Measurements from ENCODE around the gene FBLN2.

FBLN2 gene

DNA sequence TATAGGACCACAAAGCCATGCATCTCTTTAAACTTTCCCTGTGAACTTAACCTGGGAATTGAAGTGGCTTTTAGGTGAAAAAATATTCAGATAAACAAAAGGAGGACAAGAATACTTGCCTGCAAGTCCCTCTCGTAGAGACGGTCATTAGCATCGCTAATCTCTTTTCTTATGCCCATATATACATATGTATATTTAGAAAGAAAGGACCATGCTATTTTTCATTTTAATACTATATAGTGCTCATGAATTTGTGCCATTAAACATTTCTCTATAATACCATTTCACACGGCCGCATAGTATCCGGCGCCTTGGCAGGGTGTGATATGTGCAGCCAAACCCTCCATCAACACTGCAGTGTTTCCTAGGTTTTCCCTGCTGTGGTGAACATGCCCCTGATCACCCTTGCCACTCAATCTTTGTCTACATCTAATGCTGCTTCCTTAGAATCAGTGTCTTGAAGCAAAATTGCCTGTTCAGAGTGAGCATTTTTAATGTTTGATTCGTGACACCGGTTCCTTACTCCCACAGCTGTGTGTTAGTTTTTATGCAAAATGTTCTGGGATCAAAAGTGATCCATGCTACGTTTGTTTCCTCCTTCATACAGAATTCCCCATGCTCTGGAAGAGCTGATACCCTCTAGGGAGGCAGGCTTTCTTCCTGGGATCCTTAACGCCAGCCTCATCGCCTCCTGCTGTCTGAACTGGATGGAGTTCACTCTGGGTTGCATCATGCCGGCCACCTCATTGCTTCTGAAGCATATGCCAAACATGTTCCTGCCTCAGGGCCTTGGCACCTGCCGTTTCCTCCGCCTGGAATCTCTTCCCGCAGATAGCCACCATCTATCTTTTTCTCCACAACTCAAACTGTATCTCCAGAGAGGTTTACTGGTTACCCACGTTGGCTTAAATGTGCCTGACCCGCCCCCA is 118.1 kb downstream of the FBLN2 start:
- Mint-ChIP-seq H3K36me3 (ENCODE audit: insufficient read depth) (no peaks in the 10 kb centered on the region), H3K27me3 (peaks cover 37% of the 10 kb centered on the region), H3K4me3 (no peak overlapping the region), H3K27ac (ENCODE audit: low read depth) (no peak overlapping the region), H3K9me3 (no peaks in the 10 kb centered on the region), H3K4me1 (no peaks in the 10 kb centered on the region)
- ATAC-seq (replicated peaks; ENCODE audit: extremely low read depth, poor library complexity, severe bottlenecking) (no peak), DNase-seq (ENCODE audit: low spot score in 2 of 2) (no peak)

DNA sequence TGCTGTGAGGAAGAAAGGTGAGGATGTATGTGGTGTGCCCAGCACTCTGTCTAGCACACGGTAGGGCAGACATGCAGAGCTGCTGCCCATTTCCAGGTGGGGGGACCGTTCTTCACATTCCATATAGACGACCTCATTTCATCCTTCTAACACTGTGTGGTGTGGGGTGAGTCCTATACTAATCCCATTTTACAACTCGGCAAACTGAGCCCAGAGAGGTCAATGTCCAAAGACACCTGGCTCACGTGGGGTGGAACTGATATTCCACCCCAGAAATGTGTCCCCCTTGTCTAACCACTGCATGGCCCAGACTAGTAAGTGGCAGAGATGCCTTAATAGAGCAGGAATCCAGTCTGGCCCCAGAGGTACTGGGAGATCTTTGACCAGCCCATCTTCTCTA is 119.2 kb downstream of the FBLN2 start:
- Mint-ChIP-seq H3K4me1 (no peaks in the 10 kb centered on the region), H3K36me3 (ENCODE audit: insufficient read depth) (no peaks in the 10 kb centered on the region), H3K9me3 (no peaks in the 10 kb centered on the region), H3K27ac (ENCODE audit: low read depth) (no peak overlapping the region), H3K4me3 (no peak overlapping the region), H3K27me3 (peaks cover 37% of the 10 kb centered on the region)
- ATAC-seq (replicated peaks; ENCODE audit: extremely low read depth, poor library complexity, severe bottlenecking) (no peak), DNase-seq (ENCODE audit: low spot score in 2 of 2) (no peak)

DNA sequence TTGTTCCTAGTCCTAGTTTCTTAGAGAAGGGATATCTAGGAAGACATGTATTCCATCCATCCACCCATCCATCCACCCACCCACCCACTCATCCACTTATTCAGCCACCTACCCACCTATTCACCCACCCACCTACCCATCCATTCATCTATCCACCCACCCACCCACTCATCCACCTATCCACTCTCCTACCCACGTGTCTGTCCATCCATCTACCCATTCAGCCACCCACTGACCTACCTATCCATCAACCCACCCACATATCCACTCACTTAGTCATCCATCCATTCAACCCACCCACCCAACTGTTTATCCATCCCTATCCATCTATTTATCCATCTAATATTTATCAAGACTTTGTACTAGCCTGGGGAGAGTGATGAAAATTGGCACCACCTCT is 120.5 kb downstream of the FBLN2 start:
- Mint-ChIP-seq H3K36me3 (ENCODE audit: insufficient read depth) (no peaks in the 10 kb centered on the region), H3K27ac (ENCODE audit: low read depth) (no peak overlapping the region), H3K4me1 (no peaks in the 10 kb centered on the region), H3K9me3 (no peaks in the 10 kb centered on the region), H3K4me3 (no peak overlapping the region), H3K27me3 (peaks cover 41% of the 10 kb centered on the region)
- ATAC-seq (replicated peaks; ENCODE audit: extremely low read depth, poor library complexity, severe bottlenecking) (no peak), DNase-seq (ENCODE audit: low spot score in 2 of 2) (no peak)

DNA sequence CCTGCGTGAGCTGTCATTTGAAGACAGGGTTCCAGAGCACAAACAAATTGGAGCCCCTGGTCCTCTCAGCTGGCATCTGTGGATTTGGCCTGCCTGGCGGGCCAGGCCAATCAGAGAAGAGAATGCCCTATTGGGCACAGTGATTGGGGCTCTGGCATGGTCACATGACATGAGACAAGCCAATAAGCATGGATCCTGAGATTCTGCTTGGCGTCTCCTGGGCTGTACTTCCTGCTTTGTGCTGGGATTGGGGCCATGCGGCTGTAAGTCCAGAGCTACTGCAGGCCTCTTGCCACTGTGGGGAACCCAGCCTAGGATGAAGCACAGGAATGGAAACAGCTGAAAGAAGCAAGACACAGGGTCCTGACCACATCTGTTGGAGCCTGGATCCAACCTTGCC is 121.4 kb downstream of the FBLN2 start:
- Mint-ChIP-seq H3K27me3 (peaks cover 49% of the 10 kb centered on the region), H3K4me3 (no peak overlapping the region), H3K27ac (ENCODE audit: low read depth) (no peak overlapping the region), H3K4me1 (no peaks in the 10 kb centered on the region), H3K36me3 (ENCODE audit: insufficient read depth) (no peaks in the 10 kb centered on the region), H3K9me3 (no peaks in the 10 kb centered on the region)
- ATAC-seq (replicated peaks; ENCODE audit: extremely low read depth, poor library complexity, severe bottlenecking) (no peak), DNase-seq (ENCODE audit: low spot score in 2 of 2) (no peak)

DNA sequence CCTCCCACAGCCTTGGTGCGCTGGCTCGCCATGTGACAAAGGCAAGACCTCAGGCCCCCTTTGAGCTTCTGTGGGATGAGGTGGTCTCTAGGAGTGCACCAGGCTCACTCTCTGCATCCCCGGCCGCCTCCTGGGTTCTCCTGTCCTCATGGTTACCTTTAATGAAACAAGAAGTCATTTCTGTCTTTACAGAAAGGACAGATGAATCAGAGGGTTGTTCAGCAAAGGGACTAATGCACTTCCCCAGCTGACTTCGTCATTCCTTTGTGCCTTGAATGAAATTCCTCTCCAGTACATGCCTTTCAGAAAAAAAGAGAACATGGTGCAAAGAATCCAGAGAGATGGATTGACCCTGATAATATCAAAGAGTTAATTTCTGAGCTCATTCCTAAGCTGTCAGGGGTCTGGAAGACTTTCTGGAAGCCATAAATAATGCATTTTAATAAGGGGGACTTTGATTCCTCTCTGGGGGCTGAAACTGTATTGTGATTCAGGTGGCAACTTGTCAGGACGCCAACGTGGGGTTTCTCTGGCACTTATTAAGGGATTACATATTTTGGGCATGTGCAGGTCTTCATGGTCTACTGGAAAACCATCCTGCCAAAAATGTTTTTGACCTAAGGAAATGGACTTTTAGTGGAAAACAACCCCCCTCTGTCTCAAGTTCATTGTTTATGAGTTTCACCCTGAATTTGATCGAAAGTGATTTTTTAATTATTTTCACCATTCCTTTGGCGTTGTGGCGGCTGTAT is 122.7 kb downstream of the FBLN2 start:
- Mint-ChIP-seq H3K36me3 (ENCODE audit: insufficient read depth) (no peaks in the 10 kb centered on the region), H3K4me3 (no peak overlapping the region), H3K9me3 (no peaks in the 10 kb centered on the region), H3K4me1 (no peaks in the 10 kb centered on the region), H3K27me3 (peaks cover 60% of the 10 kb centered on the region), H3K27ac (ENCODE audit: low read depth) (no peak overlapping the region)
- ATAC-seq (replicated peaks; ENCODE audit: extremely low read depth, poor library complexity, severe bottlenecking) (no peak), DNase-seq (ENCODE audit: low spot score in 2 of 2) (no peak)

DNA sequence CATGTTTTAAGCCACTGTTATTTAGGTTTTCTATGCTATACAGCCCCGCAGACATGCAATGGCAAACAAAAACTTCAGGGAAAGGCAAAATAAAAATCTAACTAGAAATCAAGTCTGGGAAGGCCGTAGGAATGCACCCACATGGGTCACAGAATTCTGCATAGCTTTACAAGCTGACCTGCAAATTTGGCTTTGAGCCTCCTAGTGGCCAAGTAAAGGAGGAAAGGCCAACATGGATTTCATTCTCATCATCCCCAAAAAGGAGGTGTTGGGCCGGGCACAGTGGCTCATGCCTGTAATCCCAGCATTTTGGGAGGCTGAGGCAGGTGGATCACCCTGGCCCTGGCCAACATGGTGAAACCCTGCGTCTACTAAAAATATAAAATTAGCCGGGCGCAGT is 124.3 kb downstream of the FBLN2 start:
- DNase-seq (ENCODE audit: low spot score in 2 of 2) (no peak), ATAC-seq (replicated peaks; ENCODE audit: extremely low read depth, poor library complexity, severe bottlenecking) (no peak)
- H3K27ac Mint-ChIP-seq (ENCODE audit: low read depth), result no peak overlapping the region
- H3K36me3 Mint-ChIP-seq (ENCODE audit: insufficient read depth), result no peaks in the 10 kb centered on the region
- H3K4me1 Mint-ChIP-seq, result no peaks in the 10 kb centered on the region
- no peaks in the 10 kb centered on the region for H3K9me3 Mint-ChIP-seq
- no peak overlapping the region for H3K4me3 Mint-ChIP-seq
- H3K27me3 Mint-ChIP-seq, result peaks cover 47% of the 10 kb centered on the region

DNA sequence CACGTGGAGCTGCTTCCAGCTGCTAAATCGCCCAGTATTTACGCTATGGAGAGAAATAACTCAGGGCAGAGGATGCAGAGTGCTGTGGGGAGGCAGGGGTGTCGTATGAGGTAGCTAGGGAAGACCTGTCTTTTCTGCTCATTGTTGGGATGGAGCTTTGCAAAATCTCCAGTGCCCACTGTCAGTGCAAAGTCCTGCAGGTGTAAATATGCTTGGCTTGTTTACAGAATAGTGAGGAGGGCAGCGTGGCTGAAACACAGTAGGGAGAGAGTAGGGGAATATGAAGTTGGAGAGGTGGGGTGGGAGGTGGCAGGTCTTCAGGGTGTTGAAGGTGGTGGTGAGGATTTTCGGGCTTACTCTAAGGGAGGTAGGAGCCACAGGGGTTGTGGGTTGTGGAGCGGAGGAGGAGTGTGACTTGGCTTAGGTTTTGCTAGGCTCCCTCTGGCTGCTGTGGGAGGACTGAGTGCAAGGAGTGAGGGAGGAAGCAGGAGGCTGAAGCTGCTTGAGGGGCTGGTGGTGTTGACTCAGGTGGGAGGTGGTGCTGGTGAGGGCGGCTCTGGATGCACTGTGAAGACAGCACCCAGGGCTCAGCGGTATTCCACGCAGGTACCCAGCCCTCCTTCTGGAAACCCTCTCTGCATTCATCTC is 125.7 kb downstream of the FBLN2 start:
- DNase-seq (ENCODE audit: low spot score in 2 of 2), result no peak
- Mint-ChIP-seq H3K27me3 (peaks cover 33% of the 10 kb centered on the region), H3K36me3 (ENCODE audit: insufficient read depth) (no peaks in the 10 kb centered on the region), H3K4me3 (no peak overlapping the region), H3K9me3 (no peaks in the 10 kb centered on the region), H3K27ac (ENCODE audit: low read depth) (no peak overlapping the region), H3K4me1 (no peaks in the 10 kb centered on the region)
- no peak for ATAC-seq (replicated peaks; ENCODE audit: extremely low read depth, poor library complexity, severe bottlenecking)

DNA sequence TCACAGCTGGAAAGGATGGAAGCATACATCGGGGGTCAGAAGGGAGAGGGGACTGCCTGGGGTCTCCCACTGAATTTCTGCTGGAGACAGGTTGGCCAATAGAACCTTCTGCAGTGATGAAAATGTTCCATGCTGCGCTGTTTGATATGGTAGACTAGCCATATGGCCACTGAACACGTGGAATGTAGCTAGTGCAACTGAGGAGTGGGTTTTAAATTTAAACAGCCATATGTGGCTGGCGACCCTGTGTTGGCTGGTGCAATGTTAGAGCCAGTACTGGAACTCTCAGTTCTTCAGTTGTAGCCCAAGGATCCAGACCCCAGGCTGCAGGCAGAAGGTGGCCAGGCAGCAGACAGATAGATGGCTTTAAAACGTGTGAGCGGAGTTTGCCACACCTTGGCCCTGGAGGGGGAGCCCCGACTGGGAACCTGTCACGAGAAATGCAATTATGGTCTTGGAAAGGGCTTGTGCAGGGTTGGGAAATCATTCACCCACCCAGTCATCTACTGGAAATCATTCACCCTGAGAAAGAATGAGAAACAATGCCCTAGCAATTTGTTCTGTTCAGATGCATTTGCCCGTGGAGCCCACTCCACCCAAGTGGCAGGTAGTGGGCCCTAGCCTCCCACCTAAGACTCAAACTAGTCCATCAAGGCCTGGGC is 127.6 kb downstream of the FBLN2 start:
- Mint-ChIP-seq H3K9me3 (no peaks in the 10 kb centered on the region), H3K36me3 (ENCODE audit: insufficient read depth) (no peaks in the 10 kb centered on the region), H3K4me1 (no peaks in the 10 kb centered on the region), H3K27ac (ENCODE audit: low read depth) (no peak overlapping the region), H3K4me3 (no peak overlapping the region), H3K27me3 (peaks cover 37% of the 10 kb centered on the region)
- ATAC-seq (replicated peaks; ENCODE audit: extremely low read depth, poor library complexity, severe bottlenecking) (no peak), DNase-seq (ENCODE audit: low spot score in 2 of 2) (no peak)

DNA sequence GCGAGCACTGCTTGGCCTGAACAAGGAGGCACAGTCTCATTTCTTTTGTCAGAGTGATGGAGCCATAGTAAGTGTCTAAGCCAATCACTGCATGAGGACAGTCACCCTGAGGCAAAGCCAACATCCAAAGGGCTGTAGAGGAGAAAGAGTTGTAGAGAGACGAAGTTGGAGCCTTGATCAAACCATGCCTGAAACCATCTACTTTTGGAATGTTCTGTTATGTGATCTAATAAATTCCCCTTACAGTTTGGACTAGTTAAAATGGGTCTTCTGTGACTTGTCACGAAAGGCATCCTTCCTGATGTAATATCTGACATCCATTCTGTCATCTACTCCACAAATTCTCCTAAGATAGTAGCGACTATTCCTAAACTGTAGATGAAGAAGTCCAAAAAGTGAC is 128.3 kb downstream of the FBLN2 start:
- no peaks in the 10 kb centered on the region for H3K36me3 Mint-ChIP-seq (ENCODE audit: insufficient read depth)
- H3K27me3 Mint-ChIP-seq, result peaks cover 37% of the 10 kb centered on the region
- DNase-seq (ENCODE audit: low spot score in 2 of 2) (no peak), ATAC-seq (replicated peaks; ENCODE audit: extremely low read depth, poor library complexity, severe bottlenecking) (no peak)
- no peaks in the 10 kb centered on the region for H3K4me1 Mint-ChIP-seq
- H3K9me3 Mint-ChIP-seq, result no peaks in the 10 kb centered on the region
- H3K4me3 Mint-ChIP-seq, result no peak overlapping the region
- no peak overlapping the region for H3K27ac Mint-ChIP-seq (ENCODE audit: low read depth)

DNA sequence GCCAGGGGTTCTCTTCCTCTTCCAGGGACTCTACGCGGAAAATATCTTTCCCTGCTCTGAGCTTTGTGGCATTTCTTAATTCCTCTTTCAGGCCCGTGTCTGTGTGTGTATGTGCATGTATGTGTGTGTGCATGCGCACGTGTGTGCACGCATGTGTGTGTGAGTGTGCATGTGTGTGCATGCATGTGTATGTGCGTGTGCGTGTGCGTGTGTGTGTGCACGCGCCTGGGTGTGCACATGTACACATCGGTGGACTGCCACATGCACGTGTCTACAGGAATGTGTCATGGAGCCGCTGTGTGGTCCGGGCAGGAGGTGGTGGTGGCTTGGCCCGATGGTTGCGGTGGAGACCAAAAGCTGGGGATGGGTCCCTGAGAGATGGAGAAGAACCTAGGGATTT is 133.0 kb downstream of the FBLN2 start:
- ATAC-seq (replicated peaks; ENCODE audit: extremely low read depth, poor library complexity, severe bottlenecking) (no peak), DNase-seq (ENCODE audit: low spot score in 2 of 2) (no peak)
- Mint-ChIP-seq H3K27me3 (peaks cover 10% of the 10 kb centered on the region), H3K36me3 (ENCODE audit: insufficient read depth) (no peaks in the 10 kb centered on the region), H3K9me3 (no peaks in the 10 kb centered on the region), H3K4me1 (no peaks in the 10 kb centered on the region), H3K27ac (ENCODE audit: low read depth) (no peak overlapping the region), H3K4me3 (no peak overlapping the region)

DNA sequence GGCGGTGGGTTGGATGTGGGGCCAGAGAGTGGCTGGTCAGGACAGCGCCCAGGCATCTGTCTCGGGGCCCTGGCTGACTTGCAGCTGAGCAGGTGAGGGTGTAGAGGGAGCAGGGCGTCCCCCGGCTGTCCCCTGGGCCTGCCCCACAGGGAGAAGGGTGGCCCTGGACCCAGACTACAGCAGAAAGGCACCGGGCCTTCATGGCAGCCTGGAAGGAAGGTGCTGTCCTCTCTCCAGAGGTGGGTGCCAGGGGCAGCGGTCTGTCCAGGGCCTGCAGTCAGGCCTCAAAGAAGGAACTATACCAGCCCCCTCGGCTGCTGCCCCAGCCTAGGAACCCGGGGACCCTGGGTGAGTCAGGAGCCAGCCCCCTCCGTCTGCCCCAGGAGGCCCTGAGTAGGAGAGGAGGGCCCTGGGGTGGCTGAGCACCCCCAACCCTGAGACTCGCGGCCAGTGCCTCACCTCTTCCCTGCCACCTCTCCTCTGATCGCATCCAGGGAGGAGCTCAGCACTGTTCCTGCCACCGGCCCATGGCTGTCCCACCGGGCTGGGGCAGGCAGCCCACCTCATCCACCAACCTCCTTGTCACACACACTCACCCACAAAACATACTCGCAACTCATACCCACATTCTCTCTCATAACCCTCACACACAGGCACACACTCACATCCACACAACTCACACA is 133.5 kb downstream of the FBLN2 start:
- Mint-ChIP-seq H3K9me3 (no peaks in the 10 kb centered on the region), H3K27me3 (peaks cover 10% of the 10 kb centered on the region), H3K4me3 (no peak overlapping the region), H3K27ac (ENCODE audit: low read depth) (no peak overlapping the region), H3K36me3 (ENCODE audit: insufficient read depth) (no peaks in the 10 kb centered on the region), H3K4me1 (no peaks in the 10 kb centered on the region)
- DNase-seq (ENCODE audit: low spot score in 2 of 2) (no peak), ATAC-seq (replicated peaks; ENCODE audit: extremely low read depth, poor library complexity, severe bottlenecking) (no peak)

DNA sequence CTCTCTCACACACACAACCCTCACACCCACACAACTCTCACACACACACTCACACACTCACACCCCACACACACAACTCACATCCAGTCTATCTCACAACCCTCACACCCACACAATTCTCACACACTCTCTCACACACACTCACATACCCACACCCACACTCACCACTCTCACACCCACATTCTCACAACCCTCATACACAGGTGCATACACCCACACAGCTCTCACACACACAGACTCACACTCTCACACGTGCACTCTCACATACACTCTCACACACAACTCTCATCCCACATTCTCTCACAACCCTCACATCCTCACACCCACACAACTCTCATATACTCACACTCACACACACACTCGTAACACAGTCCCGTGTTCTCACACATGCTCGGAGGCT is 134.4 kb downstream of the FBLN2 start:
- Mint-ChIP-seq H3K9me3 (no peaks in the 10 kb centered on the region), H3K36me3 (ENCODE audit: insufficient read depth) (no peaks in the 10 kb centered on the region), H3K27me3 (peaks cover 10% of the 10 kb centered on the region), H3K4me3 (no peak overlapping the region), H3K4me1 (no peaks in the 10 kb centered on the region), H3K27ac (ENCODE audit: low read depth) (no peak overlapping the region)
- ATAC-seq (replicated peaks; ENCODE audit: extremely low read depth, poor library complexity, severe bottlenecking), result no peak
- DNase-seq (ENCODE audit: low spot score in 2 of 2), result no peak
